NCI-H1417 (cell line): ENCODE data around the gene JAM3.
"Not testable (repeated sequence)": the region's sequence is repeated elsewhere in the genome, so short reads cannot be mapped to it uniquely, and the experiment has no call there.

Source experiments
- DNase-seq, 3 experiments: peaks; one replicate each; lab custom pipeline; 2025; lab: John Stamatoyannopoulos, UW

The JAM3 gene

GRCh38 chr11:134062265-134063123 is 6.4 kb upstream of the JAM3 start:
- no peak for DNase-seq

- DNase-seq: peak in 1 of 3 experiments; percentile 45
These were observed 5.8 kb upstream of the JAM3 start for GRCh38 chr11:134063124-134063495.

GRCh38 chr11:134063991-134064747 is 4.7 kb upstream of the JAM3 start:
- DNase-seq: peak in 2 of 3 experiments; percentile 76 to 94

GRCh38 chr11:134065381-134065780 is 3.5 kb upstream of the JAM3 start:
- no peak for DNase-seq

GRCh38 chr11:134066943-134067885 is 1.7 kb upstream of the JAM3 start:
- peak; percentile 23 to 78 (median 75) for DNase-seq

GRCh38 chr11:134069426-134070341 is 812 bp downstream of the JAM3 start:
- peak; percentile 23 to 67 (median 55) for DNase-seq

GRCh38 chr11:134070342-134070845 is 1.5 kb downstream of the JAM3 start:
- DNase-seq: peak in 1 of 3 experiments; percentile 50

- DNase-seq: peak in 2 of 3 experiments; percentile 40 to 84
These were observed 2.4 kb downstream of the JAM3 start for GRCh38 chr11:134071306-134071705.

- peak; percentile 9 to 91 (median 44) for DNase-seq
These were observed 3.0 kb downstream of the JAM3 start for GRCh38 chr11:134071766-134072402.

GRCh38 chr11:134072844-134073243 is 4.0 kb downstream of the JAM3 start:
- no peak for DNase-seq

GRCh38 chr11:134074346-134074745 is 5.5 kb downstream of the JAM3 start:
- no peak for DNase-seq

- DNase-seq: no peak
These were observed 5.9 kb downstream of the JAM3 start for GRCh38 chr11:134074766-134075165.

- DNase-seq: no peak
These were observed 10.4 kb downstream of the JAM3 start for GRCh38 chr11:134079317-134079716.

- DNase-seq: not testable (repeated sequence)
These were observed 12.4 kb downstream of the JAM3 start for GRCh38 chr11:134081258-134081657.

GRCh38 chr11:134082990-134083389 is 14.1 kb downstream of the JAM3 start:
- DNase-seq: no peak

GRCh38 chr11:134086376-134086775 is 17.5 kb downstream of the JAM3 start:
- no peak for DNase-seq

GRCh38 chr11:134092006-134092405 is 23.1 kb downstream of the JAM3 start:
- DNase-seq: not testable (repeated sequence)

GRCh38 chr11:134097166-134097565 is 28.3 kb downstream of the JAM3 start:
- no peak for DNase-seq

- DNase-seq: peak in 2 of 3 experiments; percentile 34 to 64
These were observed 29.8 kb downstream of the JAM3 start for GRCh38 chr11:134098566-134099184.

- DNase-seq: no peak
These were observed 31.3 kb downstream of the JAM3 start for GRCh38 chr11:134100171-134100570.
